NOMO-1 (cell line): ENCODE data around the gene WWC2.

Experiments
- DNase-seq, 2 experiments: peaks; one replicate each; lab custom pipeline; 2025; ENCODE audit not compliant: unreplicated experiment in 2 of 2; lab: John Stamatoyannopoulos, UW

Gene WWC2

GRCh38 chr4:183195534-183195933, 96.5 kb downstream of the WWC2 start:
- DNase-seq, result no peak

- no peak for DNase-seq
Measured at GRCh38 chr4:183197140-183197539, 98.1 kb downstream of the WWC2 start.

- no peak for DNase-seq
Measured at GRCh38 chr4:183200453-183200852, 101.4 kb downstream of the WWC2 start.

DNA sequence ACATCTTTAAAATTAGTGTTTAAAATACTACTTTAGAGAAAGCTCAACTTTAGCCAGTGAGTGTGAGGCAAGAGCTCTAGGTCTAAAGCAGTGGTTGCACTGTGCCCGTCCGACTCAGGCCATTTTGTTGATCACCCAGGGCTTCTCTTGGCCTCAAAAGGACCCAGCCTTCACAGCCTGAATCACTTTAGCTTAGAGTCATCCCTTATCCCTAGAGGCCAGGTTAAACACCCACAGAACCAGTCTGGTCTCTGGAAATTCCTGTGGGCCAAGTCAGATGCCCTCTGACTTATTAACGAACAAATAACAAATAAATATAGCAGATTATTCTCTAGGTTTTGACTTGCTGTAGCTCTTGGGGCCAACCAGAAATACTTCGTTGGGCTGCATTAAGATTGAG, 102.3 kb downstream of the WWC2 start:
- no peak for DNase-seq

DNA sequence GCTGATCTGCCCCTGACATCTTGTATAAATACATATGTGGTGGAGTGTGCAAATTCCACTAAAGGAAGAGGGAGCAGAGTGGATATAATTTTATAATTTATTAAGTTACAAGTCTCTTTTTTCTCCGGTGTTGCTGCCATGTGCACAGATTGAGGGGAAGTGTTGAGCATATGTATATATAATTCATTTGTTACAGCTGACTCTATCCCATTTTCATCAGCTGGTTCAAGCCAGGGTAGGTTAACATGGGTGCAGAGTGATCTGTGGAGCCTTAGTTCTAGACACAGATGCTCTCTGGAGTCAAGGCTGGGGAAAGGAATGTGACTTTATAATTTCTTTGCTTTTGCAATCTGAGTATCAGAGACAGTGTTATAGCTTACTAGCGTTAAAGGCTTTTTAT, 103.5 kb downstream of the WWC2 start:
- no peak for DNase-seq

- no peak for DNase-seq
Measured at GRCh38 chr4:183204793-183205192, 105.7 kb downstream of the WWC2 start.

- DNase-seq, result peak in 1 of 2 experiments; percentile 13
Measured at GRCh38 chr4:183205193-183205592, 106.1 kb downstream of the WWC2 start.

DNA sequence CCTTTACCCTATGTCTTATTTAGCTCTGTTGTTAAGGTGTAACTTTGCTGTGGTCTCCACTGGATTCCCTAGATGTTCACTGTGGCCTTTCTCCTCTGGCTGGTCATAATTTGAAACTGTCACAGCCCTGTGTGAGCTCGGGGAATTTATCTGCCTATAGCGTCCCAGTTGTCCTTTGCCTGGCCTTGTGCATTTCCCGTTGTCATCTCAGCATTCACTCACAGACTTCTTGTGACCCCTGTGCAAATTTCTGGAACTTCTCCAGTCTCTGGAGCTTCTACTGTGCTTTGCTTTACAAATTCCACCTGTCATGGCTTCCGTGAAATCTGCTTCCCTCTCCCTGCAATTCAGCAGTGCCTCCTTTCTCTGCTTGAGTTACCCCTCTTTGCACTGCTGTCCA, 106.7 kb downstream of the WWC2 start:
- DNase-seq, result no peak

DNA sequence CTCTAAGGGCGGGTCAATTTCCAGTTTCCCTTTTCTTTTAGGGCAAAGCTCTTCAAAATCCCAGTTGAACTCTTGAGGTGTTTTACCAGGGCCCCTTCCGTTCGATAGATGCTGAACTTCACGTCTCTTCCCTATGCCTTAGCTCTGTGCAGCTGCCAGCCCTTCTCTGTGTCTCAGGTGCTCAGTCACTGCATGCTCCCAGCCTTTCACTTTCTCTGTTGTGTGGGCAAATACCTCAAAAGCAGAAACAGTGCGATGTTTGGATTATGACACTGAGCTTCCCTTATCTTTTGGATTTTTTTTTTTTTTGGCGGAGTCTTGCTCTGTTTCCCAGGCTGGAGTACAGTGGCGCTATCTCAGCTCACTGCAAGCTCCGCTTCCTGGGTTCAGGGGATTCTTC, 112.5 kb downstream of the WWC2 start:
- no peak for DNase-seq

- no peak for DNase-seq
Measured at GRCh38 chr4:183213996-183214395, 114.9 kb downstream of the WWC2 start.

GRCh38 chr4:183214912-183215488, 115.9 kb downstream of the WWC2 start:
- no peak for DNase-seq

- no peak for DNase-seq
Measured at GRCh38 chr4:183220236-183220635, 121.2 kb downstream of the WWC2 start.

DNA sequence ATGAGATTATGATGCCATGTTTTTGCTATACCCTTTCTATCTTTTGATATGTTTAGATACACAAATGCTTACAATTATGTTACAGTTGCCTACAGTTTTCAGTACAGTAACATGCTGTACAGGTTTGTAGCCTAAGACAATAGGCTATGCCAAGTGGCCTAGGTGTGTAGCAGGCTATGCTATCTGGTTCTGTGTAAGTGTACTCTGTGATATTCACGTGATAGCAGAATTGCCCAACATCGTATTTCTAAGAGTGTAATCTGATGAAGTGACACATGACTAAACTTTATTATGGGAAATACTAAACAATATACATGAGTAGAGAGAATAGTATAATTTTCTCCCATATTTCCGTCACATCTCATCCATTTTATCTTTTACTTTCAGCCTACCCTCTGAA, 124.0 kb downstream of the WWC2 start:
- DNase-seq, result no peak

- no peak for DNase-seq
Measured at GRCh38 chr4:183229397-183229796, 130.3 kb downstream of the WWC2 start.

GRCh38 chr4:183240581-183241321, 141.7 kb downstream of the WWC2 start:
- no peak for DNase-seq

DNA sequence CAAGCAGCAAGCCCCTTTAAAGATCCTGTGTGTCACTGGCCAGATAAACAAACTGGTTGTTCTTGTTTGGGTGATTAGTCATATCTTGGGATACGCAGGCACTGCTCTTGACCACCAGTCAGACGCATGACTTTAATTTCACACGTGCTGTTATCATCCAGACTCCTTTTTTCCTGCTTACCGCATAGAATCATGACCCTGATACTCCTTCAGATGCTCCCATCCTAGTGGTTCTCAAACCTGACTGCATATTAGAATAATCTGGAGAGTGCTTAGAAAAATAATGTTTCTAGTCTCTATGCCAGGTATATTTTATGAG, 142.2 kb downstream of the WWC2 start:
- DNase-seq, result no peak

DNA sequence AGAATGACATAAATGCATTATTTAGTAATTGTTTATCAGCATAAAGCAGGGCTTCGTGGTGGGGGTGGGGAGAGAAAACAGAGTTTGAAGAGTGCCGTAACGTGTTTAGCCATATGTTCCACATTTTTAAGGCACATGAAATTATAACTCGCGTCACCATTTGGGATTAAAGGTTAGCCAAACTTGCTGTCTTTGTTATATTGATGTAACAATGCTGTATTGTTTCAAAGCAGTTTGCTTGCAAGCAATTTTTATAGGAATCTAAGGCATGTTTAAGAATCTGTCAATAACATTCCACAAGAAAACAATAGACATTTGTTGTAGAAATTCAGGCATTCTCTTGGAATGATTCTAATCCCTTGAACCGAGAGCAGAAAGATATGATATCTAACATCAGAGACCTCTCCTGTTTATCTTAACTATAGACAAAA, 142.7 kb downstream of the WWC2 start:
- DNase-seq, result no peak

DNA sequence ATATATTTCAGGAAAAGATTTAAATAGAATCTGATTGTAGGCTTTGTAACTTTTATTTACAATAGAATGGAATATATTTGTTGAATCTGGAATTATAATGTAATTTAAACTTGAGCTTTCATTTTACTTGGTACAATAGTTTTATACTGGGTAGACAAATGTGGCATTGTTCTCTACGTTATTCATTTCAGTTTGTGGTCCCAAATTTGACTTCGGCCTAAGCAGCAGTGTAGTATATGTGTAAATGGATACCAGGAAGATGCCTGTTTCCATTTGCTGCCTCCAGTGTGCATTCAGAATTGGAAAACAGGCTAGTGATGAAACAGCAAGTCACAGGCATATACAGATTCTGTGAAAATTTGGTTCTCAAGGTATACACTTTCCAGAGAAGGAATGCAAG, 143.2 kb downstream of the WWC2 start:
- no peak for DNase-seq

- no peak for DNase-seq
Measured at GRCh38 chr4:183244019-183244418, 145.0 kb downstream of the WWC2 start.

DNA sequence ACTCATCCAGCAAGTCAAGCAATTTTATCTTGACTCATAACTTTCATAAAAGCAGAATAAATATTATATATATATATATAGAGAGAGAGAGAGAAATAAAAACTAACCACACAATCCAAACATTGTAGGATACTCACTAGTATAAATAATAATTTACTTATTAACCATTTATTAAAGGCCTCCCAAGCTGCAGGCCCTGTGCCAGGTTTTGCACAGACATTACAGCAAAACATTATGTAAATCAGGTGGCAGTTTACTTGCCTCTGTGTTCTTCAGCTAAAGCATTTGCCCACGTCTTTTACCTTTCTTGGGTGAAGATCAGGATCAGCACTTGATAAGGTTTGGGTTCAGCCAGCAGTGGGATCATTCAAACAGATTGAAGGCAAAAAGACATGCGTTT, 145.4 kb downstream of the WWC2 start:
- no peak for DNase-seq

GRCh38 chr4:183248201-183248600, 149.1 kb downstream of the WWC2 start:
- DNase-seq, result no peak

DNA sequence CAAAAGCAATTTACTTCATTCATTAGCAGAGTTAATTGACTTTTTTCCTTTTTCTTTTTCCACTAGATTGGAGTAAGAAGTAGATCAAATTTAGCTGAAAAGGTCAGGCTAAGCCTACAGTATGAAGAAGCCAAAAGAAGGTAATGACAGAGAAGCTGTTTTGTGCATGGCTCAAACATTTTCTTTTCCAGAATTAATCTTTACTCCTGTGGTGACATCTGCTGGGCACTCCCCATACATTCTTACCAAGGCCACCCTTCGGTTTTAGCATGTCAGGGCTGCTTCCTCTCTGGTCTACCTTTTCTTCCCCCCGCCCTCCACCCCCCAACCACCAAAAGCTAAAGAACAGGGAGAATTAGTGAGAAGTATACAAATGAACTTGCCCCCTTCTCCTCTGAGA, 150.8 kb downstream of the WWC2 start:
- peak in 1 of 2 experiments; percentile 35 for DNase-seq

GRCh38 chr4:183250831-183251230, 151.8 kb downstream of the WWC2 start:
- no peak for DNase-seq
